HUES48 (cell line): ENCODE measurements around the gene PHKB.

Source experiments
- H3K27ac ChIP-seq: one replicate; pipeline ENCODE4 v1.7.0; 2013; ENCODE audit warnings: low read depth, low read length, inconsistent platforms
- H3K27me3 ChIP-seq: 2 replicates; pipeline ENCODE4 v1.6.1; 2013; ENCODE audit warnings: mild to moderate bottlenecking, low read length; ENCODE audit not compliant: control insufficient read depth, insufficient read depth
- H3K36me3 ChIP-seq: 2 replicates; pipeline ENCODE4 v1.6.1; 2013; ENCODE audit warnings: low read length; ENCODE audit not compliant: control insufficient read depth, insufficient read depth
- H3K4me1 ChIP-seq: 2 replicates; pipeline ENCODE4 v1.6.1; 2013; ENCODE audit warnings: mild to moderate bottlenecking, low read length; ENCODE audit not compliant: control insufficient read depth, insufficient read depth
- H3K4me3 ChIP-seq: 2 replicates; pipeline ENCODE4 v1.5.1; 2013; ENCODE audit warnings: mild to moderate bottlenecking, low read depth, low read length
- H3K9ac ChIP-seq: 2 replicates; pipeline ENCODE4 v1.6.1; 2013; ENCODE audit warnings: mild to moderate bottlenecking, low read depth, low read length, moderate library complexity
- H3K9me3 ChIP-seq: 2 replicates; pipeline ENCODE4 v1.6.1; 2013; ENCODE audit warnings: low read length; ENCODE audit not compliant: control insufficient read depth, insufficient read depth

PHKB gene

DNA sequence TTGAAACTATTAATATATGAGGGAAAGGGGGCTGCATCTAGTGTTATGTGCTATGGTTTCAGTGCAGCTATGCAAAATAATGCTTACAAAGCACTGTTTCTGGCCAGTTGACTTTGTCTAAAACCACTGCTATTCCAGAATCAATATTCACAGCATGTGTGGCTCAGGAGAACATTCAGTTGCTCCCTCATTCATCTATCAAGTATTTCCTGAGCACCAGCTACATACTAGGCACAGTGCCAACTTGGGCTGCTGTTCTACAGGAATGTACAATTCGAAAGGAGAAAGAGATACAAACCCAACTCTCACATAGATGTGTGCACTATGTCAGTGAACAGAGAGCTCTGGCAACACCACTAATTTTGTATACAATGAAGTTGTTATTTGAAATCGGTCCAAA lies 183.0 kb downstream of the PHKB start:
- Histone ChIP-seq H3K9me3 (no peaks in the 10 kb centered on the region), H3K4me1 (no peaks in the 10 kb centered on the region), H3K4me3 (no peak overlapping the region), H3K27me3 (no peaks in the 10 kb centered on the region), H3K36me3 (no peaks in the 10 kb centered on the region), H3K9ac (no peak overlapping the region), H3K27ac (no peak overlapping the region)

DNA sequence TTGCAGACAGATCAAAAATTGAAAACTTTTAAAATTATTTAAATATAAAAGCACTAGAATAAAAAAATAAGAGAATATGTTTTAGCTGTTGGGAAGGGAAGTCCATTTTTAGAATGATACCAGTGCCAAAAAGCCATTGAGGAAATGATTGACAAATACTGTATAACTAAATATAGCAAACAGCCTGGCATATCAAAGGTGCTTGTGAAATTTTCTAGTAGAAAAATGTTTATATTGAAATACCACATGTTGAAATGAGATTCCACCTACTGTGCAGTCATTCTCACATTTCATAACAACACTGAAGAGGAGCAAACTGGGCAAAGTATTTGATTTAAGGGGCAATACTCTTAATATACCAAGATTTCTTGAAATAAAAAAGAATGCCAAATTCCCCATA lies 183.5 kb downstream of the PHKB start:
- no peaks in the 10 kb centered on the region for H3K9me3 ChIP-seq
- H3K4me1 ChIP-seq, result no peaks in the 10 kb centered on the region
- no peak overlapping the region for H3K27ac ChIP-seq
- no peaks in the 10 kb centered on the region for H3K27me3 ChIP-seq
- H3K4me3 ChIP-seq, result no peak overlapping the region
- H3K36me3 ChIP-seq, result no peaks in the 10 kb centered on the region; the same call in 1 of the 2 replicates
- no peak overlapping the region for H3K9ac ChIP-seq

- no peak overlapping the region for H3K9ac ChIP-seq
- peaks cover 5% of the 10 kb centered on the region; the same call in 1 of the 2 replicates for H3K36me3 ChIP-seq
These were observed 185.8 kb downstream of the PHKB start for GRCh38 chr16:47646914-47647313.

DNA sequence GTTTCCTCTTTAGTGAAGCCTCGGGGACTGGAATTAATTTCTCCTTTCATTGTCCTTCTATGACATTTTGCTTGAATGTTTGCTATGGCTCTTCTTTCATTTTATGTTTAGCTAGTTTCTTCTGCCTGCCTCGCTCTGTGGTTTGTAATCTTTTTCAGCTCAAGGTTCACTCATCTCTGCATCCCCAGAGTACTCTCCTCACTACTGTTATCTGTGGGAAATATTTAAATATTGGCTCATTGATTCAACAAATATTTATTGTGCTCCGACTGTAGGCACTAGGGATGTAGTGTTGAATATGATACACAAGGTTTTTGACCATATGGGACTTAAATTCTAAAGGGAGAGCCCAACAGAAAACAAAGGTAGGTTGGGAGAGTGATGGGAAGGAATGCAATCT lies 195.9 kb downstream of the PHKB start:
- H3K27ac ChIP-seq, result no peak overlapping the region
- no peaks in the 10 kb centered on the region for H3K4me1 ChIP-seq
- H3K4me3 ChIP-seq, result no peak overlapping the region
- no peaks in the 10 kb centered on the region for H3K9me3 ChIP-seq
- no peak overlapping the region for H3K9ac ChIP-seq
- H3K36me3 ChIP-seq, result peaks cover 17% of the 10 kb centered on the region; the same call in 1 of the 2 replicates
- no peaks in the 10 kb centered on the region for H3K27me3 ChIP-seq

More at GRCh38 chr16:47646914-47647313, 185.8 kb downstream of the PHKB start:
- Histone ChIP-seq H3K27ac (no peak overlapping the region), H3K4me1 (no peaks in the 10 kb centered on the region), H3K27me3 (no peaks in the 10 kb centered on the region), H3K4me3 (no peak overlapping the region), H3K9me3 (no peaks in the 10 kb centered on the region)

GRCh38 chr16:47657977-47658376 lies 196.8 kb downstream of the PHKB start:
- no peaks in the 10 kb centered on the region for H3K4me1 ChIP-seq
- no peaks in the 10 kb centered on the region for H3K9me3 ChIP-seq
- peaks cover 18% of the 10 kb centered on the region; the same call in 1 of the 2 replicates for H3K36me3 ChIP-seq
- no peak overlapping the region for H3K27ac ChIP-seq
- no peak overlapping the region for H3K9ac ChIP-seq
- no peak overlapping the region for H3K4me3 ChIP-seq
- H3K27me3 ChIP-seq, result no peaks in the 10 kb centered on the region

- Histone ChIP-seq H3K27ac (no peak overlapping the region), H3K27me3 (no peaks in the 10 kb centered on the region), H3K4me3 (no peak overlapping the region), H3K4me1 (no peaks in the 10 kb centered on the region), H3K9ac (no peak overlapping the region), H3K36me3 (peaks cover 15% of the 10 kb centered on the region; the same call in 1 of the 2 replicates), H3K9me3 (no peaks in the 10 kb centered on the region)
These were observed 199.4 kb downstream of the PHKB start for GRCh38 chr16:47660540-47660939.

GRCh38 chr16:47664653-47665325 lies 203.7 kb downstream of the PHKB start:
- H3K27ac ChIP-seq, result no peak overlapping the region

DNA sequence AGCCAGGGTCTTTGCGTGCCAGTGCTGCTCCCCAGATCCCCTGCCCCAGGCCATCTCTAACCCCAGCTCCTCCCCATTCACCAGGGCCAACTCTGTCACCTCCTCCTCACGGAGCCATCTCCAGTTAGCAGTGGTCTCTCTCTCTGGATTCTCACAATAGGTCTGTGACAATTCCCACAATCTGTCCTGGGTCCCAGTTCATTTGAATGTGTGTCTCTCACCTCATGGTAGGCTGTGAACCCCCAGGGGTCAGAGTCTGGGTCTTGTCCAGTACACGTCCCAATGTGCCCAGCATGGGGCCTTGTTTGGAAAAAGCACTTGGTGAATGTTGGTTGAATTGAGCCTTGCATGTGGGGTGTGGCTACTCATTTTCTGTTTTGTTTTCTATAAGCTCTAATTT lies 205.3 kb downstream of the PHKB start:
- Histone ChIP-seq H3K27ac (no peak overlapping the region), H3K9me3 (no peaks in the 10 kb centered on the region), H3K4me3 (no peak overlapping the region), H3K9ac (no peak overlapping the region), H3K36me3 (peaks cover 8% of the 10 kb centered on the region; the same call in 1 of the 2 replicates), H3K27me3 (no peaks in the 10 kb centered on the region), H3K4me1 (no peaks in the 10 kb centered on the region)

More at GRCh38 chr16:47664653-47665325, 203.7 kb downstream of the PHKB start:
- no peak overlapping the region for H3K4me3 ChIP-seq
- no peaks in the 10 kb centered on the region for H3K4me1 ChIP-seq
- no peaks in the 10 kb centered on the region for H3K27me3 ChIP-seq
- H3K9ac ChIP-seq, result no peak overlapping the region
- H3K36me3 ChIP-seq, result peaks cover 15% of the 10 kb centered on the region; the same call in 1 of the 2 replicates
- no peaks in the 10 kb centered on the region for H3K9me3 ChIP-seq

GRCh38 chr16:47667956-47668355 lies 206.8 kb downstream of the PHKB start:
- no peaks in the 10 kb centered on the region for H3K36me3 ChIP-seq
- no peak overlapping the region for H3K4me3 ChIP-seq
- H3K4me1 ChIP-seq, result no peaks in the 10 kb centered on the region
- H3K27me3 ChIP-seq, result no peaks in the 10 kb centered on the region
- no peak overlapping the region for H3K9ac ChIP-seq
- H3K9me3 ChIP-seq, result no peaks in the 10 kb centered on the region
- H3K27ac ChIP-seq, result no peak overlapping the region

DNA sequence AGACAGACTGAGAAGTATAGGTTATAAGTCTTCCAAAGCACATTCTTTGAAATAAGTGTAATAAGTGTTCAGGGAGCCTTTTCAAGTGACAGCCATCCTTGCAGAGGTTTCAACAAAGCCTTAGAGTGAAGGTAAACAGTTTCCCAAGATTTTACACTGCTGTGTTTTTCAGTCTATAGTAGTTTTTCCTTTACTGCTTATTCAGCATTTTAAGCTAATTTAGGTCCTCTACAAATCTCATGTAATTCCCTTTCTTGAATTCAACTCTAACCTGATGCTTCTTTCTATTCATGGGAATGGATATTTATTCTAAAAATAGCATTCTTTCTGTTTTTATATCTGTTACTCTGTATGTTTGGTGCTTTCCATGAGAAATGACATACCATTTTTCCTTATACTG lies 211.3 kb downstream of the PHKB start:
- no peaks in the 10 kb centered on the region for H3K9me3 ChIP-seq
- no peak overlapping the region for H3K4me3 ChIP-seq
- 0 out of 2 replicates have a peak, but pooled peaks cover 8% of the 10 kb centered on the region for H3K36me3 ChIP-seq
- no peaks in the 10 kb centered on the region for H3K4me1 ChIP-seq
- no peak overlapping the region for H3K9ac ChIP-seq
- H3K27me3 ChIP-seq, result no peaks in the 10 kb centered on the region
- no peak overlapping the region for H3K27ac ChIP-seq

DNA sequence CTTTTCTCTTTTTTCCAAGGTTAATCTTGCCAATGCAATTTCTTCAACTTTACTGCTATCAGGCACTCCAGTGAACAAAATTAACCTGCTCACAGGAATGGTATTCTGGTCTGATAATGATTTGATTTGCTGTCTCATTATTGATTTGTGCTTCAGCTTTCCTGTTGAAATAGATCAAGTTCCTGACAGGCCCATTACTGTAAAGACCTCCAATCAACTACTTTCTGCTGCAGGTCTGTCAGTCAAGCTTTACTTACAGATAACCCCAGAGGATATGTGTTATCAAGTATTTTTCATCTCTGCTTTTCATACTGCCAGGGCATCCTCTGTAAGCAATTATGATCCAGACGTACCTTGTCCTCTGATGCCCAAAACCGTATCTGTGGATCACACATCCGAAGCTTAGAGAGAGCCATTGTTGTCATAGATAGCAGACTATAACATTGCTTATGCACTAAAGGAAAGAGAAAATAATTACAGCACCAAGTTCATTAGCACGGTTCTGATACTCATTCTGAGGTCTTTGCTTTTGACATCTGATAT lies 215.6 kb downstream of the PHKB start:
- Histone ChIP-seq H3K4me1 (no peaks in the 10 kb centered on the region), H3K9me3 (no peaks in the 10 kb centered on the region), H3K27me3 (no peaks in the 10 kb centered on the region), H3K4me3 (no peak overlapping the region), H3K27ac (no peak overlapping the region), H3K36me3 (0 out of 2 replicates have a peak, but pooled peaks cover 8% of the 10 kb centered on the region), H3K9ac (no peak overlapping the region)
